GM19438 (cell line): Measurements from ENCODE around the gene HSF2.
A peak's percentile ranks its signal among the peaks of the same experiment; 100 is the strongest.
"Not testable (repeated sequence)": the region's sequence is repeated elsewhere in the genome, so short reads cannot be mapped to it uniquely, and the experiment has no call there.

Source experiments
- ATAC-seq: cut with Tn5 transposase; IDR thresholded peaks from one replicate; pipeline ENCODE4 v1.9.1; 2021; ENCODE audit warnings: low read depth; ENCODE audit not compliant: unreplicated experiment

The HSF2 gene

DNA sequence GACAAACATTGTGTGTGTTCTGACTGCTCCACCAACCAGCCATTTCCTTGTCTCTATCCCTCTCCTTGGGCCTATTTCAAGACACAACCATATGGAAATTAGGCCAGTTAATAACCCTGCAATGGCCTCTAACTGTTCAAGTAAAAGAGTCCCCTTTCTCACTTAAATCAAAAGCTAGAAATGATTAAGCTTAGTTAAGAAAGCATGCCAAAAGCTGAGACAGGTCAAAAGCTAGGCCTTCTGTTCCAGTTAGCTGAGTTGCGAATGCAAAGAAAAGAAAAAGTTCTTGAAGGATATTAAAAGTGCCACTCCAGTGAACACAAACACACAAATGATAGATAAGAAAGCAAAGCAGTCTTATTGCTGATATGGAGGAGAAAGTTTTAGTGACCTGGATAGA, 49.6 kb downstream of the HSF2 start:
- no peak for ATAC-seq

- ATAC-seq: no peak
These were observed 53.1 kb downstream of the HSF2 start for GRCh38 chr6:122452509-122452908.

DNA sequence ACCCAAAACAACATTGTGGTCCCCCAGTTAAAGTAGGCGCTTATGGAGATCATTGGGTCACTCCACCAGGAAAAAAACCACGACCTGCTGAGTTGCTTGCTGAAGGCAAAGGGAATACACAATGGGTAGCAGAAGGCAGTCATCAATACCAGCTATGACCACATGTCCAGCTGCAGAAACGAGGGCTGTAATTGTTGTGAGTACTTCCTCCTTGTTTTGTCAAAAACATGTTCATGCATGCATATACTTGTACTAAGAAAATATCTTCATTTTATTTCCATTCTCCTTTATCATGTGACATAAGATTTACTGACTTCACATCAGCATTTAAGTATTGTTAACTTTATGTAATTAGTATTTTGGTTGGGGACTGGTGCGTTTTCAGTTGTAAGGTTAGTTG, 55.2 kb downstream of the HSF2 start:
- no peak for ATAC-seq

DNA sequence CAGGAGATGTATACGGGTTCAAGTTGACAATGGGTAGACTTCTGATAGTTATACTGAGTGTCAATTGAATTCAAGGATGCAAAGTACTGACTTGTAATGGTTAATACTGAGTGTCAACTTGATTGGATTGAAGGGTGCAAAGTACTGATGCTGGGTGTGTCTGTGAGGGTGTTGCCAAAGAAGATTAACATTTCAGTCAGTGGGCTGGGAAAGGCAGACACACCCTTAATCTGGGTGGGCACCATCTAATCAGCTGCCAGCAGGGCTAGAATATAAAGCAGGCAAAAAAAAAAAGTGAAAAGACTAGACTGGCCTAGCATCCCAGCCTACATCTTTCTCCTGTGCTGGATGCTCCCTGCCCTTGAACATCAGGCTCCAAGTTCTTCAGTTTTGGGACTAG, 55.7 kb downstream of the HSF2 start:
- ATAC-seq: not testable (repeated sequence)

- no peak for ATAC-seq
These were observed 58.6 kb downstream of the HSF2 start for GRCh38 chr6:122458087-122458486.

GRCh38 chr6:122459240-122459639, 59.8 kb downstream of the HSF2 start:
- no peak for ATAC-seq

- ATAC-seq: not testable (repeated sequence)
These were observed 60.5 kb downstream of the HSF2 start for GRCh38 chr6:122459865-122460416.

GRCh38 chr6:122461885-122462284, 62.4 kb downstream of the HSF2 start:
- ATAC-seq: no peak

GRCh38 chr6:122471107-122472021, 71.9 kb downstream of the HSF2 start, which contains the start of gene SERINC1:
Gene SERINC1 (minus strand): TSS chr6:122471807. CDS start chr6:122471737, 70 bp downstream.
- peak; percentile 98 for ATAC-seq

GRCh38 chr6:122472022-122472340, 72.5 kb downstream of the HSF2 start:
- peak; percentile 52 for ATAC-seq

GRCh38 chr6:122476131-122476530, 76.7 kb downstream of the HSF2 start:
- no peak for ATAC-seq

DNA sequence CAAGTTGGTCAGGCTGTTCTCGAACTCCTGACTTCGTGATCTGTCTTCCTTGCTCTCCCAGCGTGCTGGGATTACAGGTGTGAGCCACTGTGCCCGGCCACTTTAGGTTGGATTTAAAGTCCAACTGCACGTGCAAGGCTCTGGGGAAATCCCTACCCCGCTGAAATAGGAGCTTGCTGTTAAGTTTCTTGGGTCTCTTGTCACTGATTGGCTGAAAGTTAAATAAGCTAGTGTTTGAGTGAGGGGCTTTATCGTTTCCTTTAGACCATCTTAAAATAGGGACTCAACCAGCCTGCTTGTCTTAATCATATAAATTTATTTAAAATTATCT, 83.3 kb downstream of the HSF2 start:
- ATAC-seq: no peak
